CD4-positive, CD25-positive, alpha-beta regulatory T cell (primary cell): ENCODE measurements around the gene HEXB. TPM values are rescaled to one million over a fixed set of nuclear protein-coding genes. Genes with fewer than 3 reads are reported as not detected.

Source experiments
- ATAC-seq, 2 donors: fragments of 150-1000 bp; cut with Tn5 transposase; one replicate each; pipeline ENCODE4 v1.10.0; 2021; ENCODE audit warnings: low read depth in 2 of 2, moderate number of reproducible peaks in 2 of 2, moderate library complexity in 1 of 2
- DNase-seq, 3 donors: peaks; one replicate each; pipeline versions ENCODE4 v3.0.0 to v3.0.0-alpha.2; 2012 to 2022; ENCODE audit warnings: mixed read lengths in 1 of 3
- H3K27ac ChIP-seq: one replicate; pipeline ENCODE4 v1.7.0; 2013; ENCODE audit warnings: mild to moderate bottlenecking, low read length; ENCODE audit not compliant: insufficient read depth, poor library complexity, severe bottlenecking
- H3K27me3 ChIP-seq: one replicate; pipeline ENCODE4 v1.7.0; 2013; ENCODE audit warnings: low read length; ENCODE audit not compliant: control insufficient read depth, insufficient read depth
- H3K36me3 ChIP-seq: one replicate; pipeline ENCODE4 v1.7.0; 2013; ENCODE audit warnings: mild to moderate bottlenecking, low read length, moderate library complexity; ENCODE audit not compliant: control insufficient read depth, insufficient read depth
- H3K4me1 ChIP-seq: 2 replicates; pipeline ENCODE4 v1.7.0; 2013; ENCODE audit warnings: mild to moderate bottlenecking, low read length; ENCODE audit not compliant: insufficient read depth, control insufficient read depth, poor library complexity, severe bottlenecking
- H3K4me3 ChIP-seq: one replicate; pipeline ENCODE4 v1.7.0; 2013; ENCODE audit warnings: low read depth, mild to moderate bottlenecking, low read length, moderate library complexity
- H3K9me3 ChIP-seq, 2 experiments: 1 replicate in 1 of 2; 2 replicates in 1 of 2; pipeline ENCODE4 v1.7.0; 2013; ENCODE audit warnings: low read length in 2 of 2, mild to moderate bottlenecking in 1 of 2, moderate library complexity in 1 of 2; ENCODE audit not compliant: control insufficient read depth in 2 of 2
- H3K27ac Mint-ChIP-seq, 3 donors: one replicate each; pipeline ENCODE4 v1.8.0; 2020 to 2022; ENCODE audit warnings: mild to moderate bottlenecking in 3 of 3, mixed read lengths in 3 of 3, moderate library complexity in 2 of 3
- H3K27me3 Mint-ChIP-seq: one replicate; pipeline ENCODE4 v1.8.0; 2022; ENCODE audit warnings: mild to moderate bottlenecking, mixed read lengths
- H3K36me3 Mint-ChIP-seq: one replicate; pipeline ENCODE4 v1.8.0; 2020; ENCODE audit warnings: mixed read lengths
- H3K4me1 Mint-ChIP-seq, 4 donors: one replicate each; pipeline ENCODE4 v1.8.0; 2020 to 2022; ENCODE audit warnings: mixed read lengths in 4 of 4, mild to moderate bottlenecking in 1 of 4
- H3K4me3 Mint-ChIP-seq, 4 donors: one replicate each; pipeline ENCODE4 v1.8.0; 2020 to 2022; ENCODE audit warnings: mild to moderate bottlenecking in 4 of 4, mixed read lengths in 4 of 4, moderate library complexity in 3 of 4
- H3K9me3 Mint-ChIP-seq, 7 donors: one replicate each; pipeline ENCODE4 v1.8.0; 2020 to 2022; ENCODE audit warnings: mixed read lengths in 7 of 7, mild to moderate bottlenecking in 3 of 7, moderate library complexity in 2 of 7
- polyA plus RNA-seq, 4 donors: library from polyadenylated mRNA; unstranded; fragments of 300-500 nt; fragmentation: Illumina TruSeq; gene quantifications; one replicate each; pipeline ENCODE4 v1.2.3, GENCODE V29; 2021
- total RNA-seq: library from RNA; stranded (reverse); gene quantifications from one replicate; pipeline ENCODE4 v1.2.3, GENCODE V29; 2022

The HEXB gene
- total and polyA plus RNA-seq, 5 donors from 2014 or later: 41.9 to 128 (median 114) TPM

GRCh38 chr5:74762599-74762998, 77.6 kb downstream of the HEXB start:
- Histone ChIP-seq H3K4me1 (peaks cover 26% of the 10 kb centered on the region), H3K27ac (no peak overlapping the region), H3K36me3 (peaks cover 50% of the 10 kb centered on the region), H3K4me3 (no peak overlapping the region), H3K27me3 (no peaks in the 10 kb centered on the region), H3K9me3 (no peaks in the 10 kb centered on the region)
- no peak overlapping the region for H3K27ac Mint-ChIP-seq
- peaks cover 4% of the 10 kb centered on the region for H3K27me3 Mint-ChIP-seq
- DNase-seq: no peak
- no peaks in the 10 kb centered on the region for H3K9me3 Mint-ChIP-seq
- H3K36me3 Mint-ChIP-seq: peaks cover 25% of the 10 kb centered on the region
- peaks cover 20 to 59% (median 36%) of the 10 kb centered on the region in 4 donors for H3K4me1 Mint-ChIP-seq
- no peak overlapping the region for H3K4me3 Mint-ChIP-seq
- ATAC-seq: no peak

DNA sequence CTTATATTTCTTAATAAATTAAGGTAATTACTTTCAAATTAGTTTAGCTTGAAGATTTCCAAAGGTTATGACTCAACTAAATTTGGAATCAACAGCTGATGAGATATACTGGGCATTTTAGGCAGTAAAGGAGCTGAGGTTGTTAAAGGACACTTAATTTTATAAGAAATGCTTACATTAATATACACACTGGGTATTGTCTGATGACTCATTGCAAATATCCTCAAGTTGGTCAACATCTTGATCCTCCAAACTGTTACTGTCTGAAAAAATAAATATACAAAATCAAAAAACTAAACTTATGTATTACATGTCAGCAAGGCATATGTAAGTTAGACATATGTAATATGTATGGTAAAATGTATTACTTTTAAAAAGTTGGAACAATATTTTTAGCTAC, 78.5 kb downstream of the HEXB start:
- Mint-ChIP-seq H3K9me3 (no peaks in the 10 kb centered on the region), H3K36me3 (peaks cover 19% of the 10 kb centered on the region), H3K27me3 (peaks cover 4% of the 10 kb centered on the region), H3K27ac (no peak overlapping the region), H3K4me1 (peaks cover 20 to 66% (median 38%) of the 10 kb centered on the region in 4 donors), H3K4me3 (no peak overlapping the region)
- Histone ChIP-seq H3K4me3 (no peak overlapping the region), H3K27me3 (no peaks in the 10 kb centered on the region), H3K27ac (no peak overlapping the region), H3K4me1 (peaks cover 34% of the 10 kb centered on the region), H3K9me3 (no peaks in the 10 kb centered on the region), H3K36me3 (peaks cover 41% of the 10 kb centered on the region)
- DNase-seq (no peak), ATAC-seq (no peak)

DNA sequence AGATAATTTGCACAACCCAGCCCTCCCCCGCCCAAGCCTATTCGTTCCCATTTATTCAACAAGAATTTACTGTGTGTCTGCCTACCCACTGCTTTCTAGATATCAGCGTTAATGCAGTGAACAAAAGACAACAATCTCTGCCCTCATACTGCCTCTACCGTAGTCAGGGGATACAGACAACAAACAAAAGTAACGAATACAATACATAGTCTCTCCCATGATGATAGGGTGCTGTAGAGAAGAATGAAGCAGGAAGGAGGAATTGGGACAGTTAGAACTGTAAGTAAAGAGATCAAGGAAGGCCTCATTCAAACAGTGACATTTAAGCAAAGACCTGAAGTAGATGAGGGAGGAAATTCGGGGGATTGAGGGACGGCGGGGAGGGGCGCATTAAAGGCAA, 80.2 kb downstream of the HEXB start:
- ATAC-seq: no peak
- H3K9me3 ChIP-seq: no peaks in the 10 kb centered on the region
- Mint-ChIP-seq H3K27me3 (peaks cover 4% of the 10 kb centered on the region), H3K9me3 (no peaks in the 10 kb centered on the region), H3K4me1 (peaks cover 20 to 70% (median 35%) of the 10 kb centered on the region in 4 donors), H3K27ac (peak overlapping the region; percentile 60 to 93 (median 85)), H3K36me3 (peaks cover 21% of the 10 kb centered on the region), H3K4me3 (peak overlapping the region; percentile 72 to 100 (median 100))
- no peak for DNase-seq
- H3K27me3 ChIP-seq: no peaks in the 10 kb centered on the region
- H3K27ac ChIP-seq: no peak overlapping the region
- peaks cover 36% of the 10 kb centered on the region for H3K36me3 ChIP-seq
- peaks cover 34% of the 10 kb centered on the region for H3K4me1 ChIP-seq
- peak overlapping the region; percentile 56 for H3K4me3 ChIP-seq

GRCh38 chr5:74765929-74766328, 80.9 kb downstream of the HEXB start:
- peaks cover 34% of the 10 kb centered on the region for H3K4me1 ChIP-seq
- peak overlapping the region; percentile 93 to 100 (median 100) for H3K4me3 Mint-ChIP-seq
- peak overlapping the region in 2 of 3 donors; percentile 98 to 99 for H3K27ac Mint-ChIP-seq
- H3K36me3 ChIP-seq: peaks cover 39% of the 10 kb centered on the region
- H3K27ac ChIP-seq: no peak overlapping the region
- peaks cover 4% of the 10 kb centered on the region for H3K27me3 Mint-ChIP-seq
- peak overlapping the region; percentile 100 for H3K4me3 ChIP-seq
- H3K9me3 ChIP-seq: no peaks in the 10 kb centered on the region
- H3K36me3 Mint-ChIP-seq: peaks cover 23% of the 10 kb centered on the region
- no peak for DNase-seq
- H3K4me1 Mint-ChIP-seq: peaks cover 16 to 68% (median 33%) of the 10 kb centered on the region in 4 donors
- H3K27me3 ChIP-seq: no peaks in the 10 kb centered on the region
- H3K9me3 Mint-ChIP-seq: no peaks in the 10 kb centered on the region
- ATAC-seq: no peak

DNA sequence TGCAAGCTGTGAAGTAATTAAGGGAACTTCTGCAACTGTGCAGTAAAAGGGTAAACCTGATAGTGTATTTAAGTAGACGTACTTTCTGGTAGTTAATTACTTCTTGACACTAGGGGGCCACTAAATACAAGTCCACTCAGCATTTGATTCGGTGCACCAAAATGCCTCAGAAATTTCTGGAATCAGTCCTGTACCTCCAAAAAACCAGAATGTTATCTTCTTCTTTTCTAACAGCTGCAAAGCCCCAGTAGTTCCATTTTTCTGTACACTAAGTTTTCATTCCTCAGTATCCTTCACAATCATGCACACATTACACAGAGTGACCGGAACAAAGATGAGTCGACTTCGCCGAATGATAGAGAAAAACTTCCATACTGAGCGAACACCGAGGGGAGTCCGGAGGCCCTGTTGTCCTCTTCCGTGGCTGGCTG, 81.4 kb downstream of the HEXB start:
- no peaks in the 10 kb centered on the region for H3K9me3 ChIP-seq
- peak overlapping the region; percentile 100 for H3K4me3 ChIP-seq
- H3K4me3 Mint-ChIP-seq: peak overlapping the region; percentile 93 to 100 (median 100)
- H3K4me1 ChIP-seq: peaks cover 34% of the 10 kb centered on the region
- H3K27me3 ChIP-seq: no peaks in the 10 kb centered on the region
- peaks cover 40% of the 10 kb centered on the region for H3K36me3 ChIP-seq
- peak overlapping the region; percentile 97 to 99 (median 98) for H3K27ac Mint-ChIP-seq
- no peaks in the 10 kb centered on the region for H3K9me3 Mint-ChIP-seq
- H3K27me3 Mint-ChIP-seq: peaks cover 4% of the 10 kb centered on the region
- DNase-seq (peak; percentile 11 to 80 (median 55)), ATAC-seq (peak; percentile 52 to 58)
- peaks cover 15 to 68% (median 33%) of the 10 kb centered on the region in 4 donors for H3K4me1 Mint-ChIP-seq
- peak overlapping the region; percentile 77 for H3K27ac ChIP-seq
- H3K36me3 Mint-ChIP-seq: peaks cover 23% of the 10 kb centered on the region

GRCh38 chr5:74766849-74767578, 82.0 kb downstream of the HEXB start, which contains the start of the genes GFM2 and NSA2:
Gene GFM2, minus strand, starts transcription at chr5:74767117. Its CDS starts 3,375 bp downstream, at chr5:74763742.
Gene NSA2, plus strand, starts transcription at chr5:74767249. Its CDS starts 112 bp downstream, at chr5:74767361.
- H3K4me3 Mint-ChIP-seq: peak within 1 kb of the TSS; percentile 93 to 100 (median 100)
- peaks cover 23% of the 10 kb centered on the region for H3K36me3 Mint-ChIP-seq
- peaks cover 4% of the 10 kb centered on the region for H3K27me3 Mint-ChIP-seq
- no peaks in the 10 kb centered on the region for H3K9me3 Mint-ChIP-seq
- peaks cover 10 to 66% (median 29%) of the 10 kb centered on the region in 4 donors for H3K4me1 Mint-ChIP-seq
- Histone ChIP-seq H3K27ac (peak within 1 kb of the TSS; percentile 77), H3K27me3 (no peaks in the 10 kb centered on the region), H3K36me3 (peaks cover 39% of the 10 kb centered on the region), H3K4me1 (peaks cover 34% of the 10 kb centered on the region), H3K9me3 (no peaks in the 10 kb centered on the region), H3K4me3 (peak within 1 kb of the TSS; percentile 100)
- ATAC-seq (peak; percentile 92 to 94), DNase-seq (peak; percentile 90 to 97 (median 94))
- H3K27ac Mint-ChIP-seq: peak within 1 kb of the TSS; percentile 97 to 99 (median 98)

DNA sequence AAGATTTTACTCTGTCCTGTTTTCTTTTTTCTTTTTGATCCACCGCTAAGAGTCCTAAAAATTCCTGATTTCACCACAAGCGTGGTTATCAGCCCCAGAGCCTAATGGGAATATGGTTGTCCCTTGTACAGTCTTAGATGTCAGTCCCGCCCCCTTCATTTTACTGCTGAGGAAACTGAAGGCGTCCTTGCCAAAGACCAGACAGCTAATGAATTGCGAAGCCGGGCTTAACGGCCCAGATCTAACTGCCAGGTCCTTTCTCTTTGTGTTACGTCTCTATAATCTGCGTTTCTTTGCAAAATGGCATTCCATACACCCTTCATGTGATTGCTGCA, 82.5 kb downstream of the HEXB start:
- Mint-ChIP-seq H3K27ac (peak overlapping the region; percentile 97 to 99 (median 98)), H3K36me3 (peaks cover 18% of the 10 kb centered on the region), H3K27me3 (peaks cover 4% of the 10 kb centered on the region), H3K9me3 (no peaks in the 10 kb centered on the region), H3K4me1 (peaks cover 5 to 61% (median 28%) of the 10 kb centered on the region in 4 donors), H3K4me3 (peak overlapping the region; percentile 93 to 100 (median 100))
- peak overlapping the region; percentile 100 for H3K4me3 ChIP-seq
- peak overlapping the region; percentile 77 for H3K27ac ChIP-seq
- H3K4me1 ChIP-seq: peaks cover 34% of the 10 kb centered on the region
- peaks cover 39% of the 10 kb centered on the region for H3K36me3 ChIP-seq
- peak in 2 of 3 donors; percentile 3 to 41 for DNase-seq
- H3K9me3 ChIP-seq: no peaks in the 10 kb centered on the region
- H3K27me3 ChIP-seq: no peaks in the 10 kb centered on the region
- ATAC-seq: no peak
